Esophagus (tissue), 2 donors: ENCODE results near the gene CCNG1. TPM values are rescaled to one million over a fixed set of nuclear protein-coding genes. Genes with fewer than 3 reads are reported as not detected.
"Not testable (repeated sequence)": the region's sequence is repeated elsewhere in the genome, so short reads cannot be mapped to it uniquely, and the experiment has no call there.

Source experiments
- H3K27ac ChIP-seq, 2 donors: one replicate each; pipeline ENCODE4 v1.5.1; 2013; ENCODE audit warnings: low read depth in 2 of 2, mild to moderate bottlenecking in 2 of 2, inconsistent platforms in 1 of 2, low read length in 1 of 2, moderate library complexity in 1 of 2
- H3K27me3 ChIP-seq, 2 donors: one replicate each; pipeline ENCODE4 v1.6.1; 2013; ENCODE audit warnings: low read length in 2 of 2, control low read depth in 1 of 2, mild to moderate bottlenecking in 1 of 2; ENCODE audit not compliant: insufficient read depth in 2 of 2, control insufficient read depth in 1 of 2
- H3K36me3 ChIP-seq, 2 donors: one replicate each; pipeline ENCODE4 v1.6.1; 2013; ENCODE audit warnings: low read length in 1 of 2; ENCODE audit not compliant: control insufficient read depth in 2 of 2, insufficient read depth in 2 of 2
- H3K4me1 ChIP-seq, 2 donors: one replicate each; pipeline ENCODE4 v1.6.1; 2013; ENCODE audit warnings: low read length in 1 of 2; ENCODE audit not compliant: control insufficient read depth in 2 of 2, insufficient read depth in 2 of 2
- H3K4me3 ChIP-seq, 2 donors: one replicate each; pipeline ENCODE4 v1.5.1; 2013; ENCODE audit warnings: low read length in 2 of 2, mild to moderate bottlenecking in 2 of 2, low read depth in 1 of 2, moderate library complexity in 1 of 2
- H3K9me3 ChIP-seq, 2 donors: one replicate each; pipeline ENCODE4 v1.6.1; 2013; ENCODE audit warnings: mild to moderate bottlenecking in 2 of 2, low read depth in 1 of 2, low read length in 1 of 2, moderate library complexity in 1 of 2; ENCODE audit not compliant: control insufficient read depth in 2 of 2, insufficient read depth in 1 of 2
- WGBS, 2 donors: extraction: QIAGEN DNeasy Blood & Tissue Kit; methylation state at CpG; one replicate each; pipeline ENCODE4 v1.1.7; 2013; 5-methylcytosine and 5-hydroxymethylcytosine counted together
- polyA plus RNA-seq, 2 donors: library from polyadenylated mRNA; stranded (reverse); fragments of 200-250 nt; gene quantifications; one replicate each; pipeline ENCODE4 v1.2.3, GENCODE V29; 2013
- donor health status: healthy with polysubstance abuse.
- donor health status: Bipolar disorder and iron deficiency.

Gene CCNG1
- polyA plus RNA-seq, 2 donors = 38.1 to 48.3 TPM

- 5 to 10% methylated on average over 9 of the region's 9 CpGs for WGBS, 2 donors
- Histone ChIP-seq H3K27ac (peak overlapping the region in 1 of 2 donors; percentile 68), H3K36me3 (no peaks in the 10 kb centered on the region), H3K4me3 (no peak overlapping the region), H3K27me3 (no peaks in the 10 kb centered on the region), H3K9me3 (no peaks in the 10 kb centered on the region), H3K4me1 (no peaks in the 10 kb centered on the region)
These were observed 29.0 kb upstream of the CCNG1 start for GRCh38 chr5:163408311-163408923.

GRCh38 chr5:163409384-163409783, 28.0 kb upstream of the CCNG1 start:
- peak overlapping the region in 1 of 2 donors; percentile 24 for H3K27ac ChIP-seq
- H3K4me1 ChIP-seq = no peaks in the 10 kb centered on the region
- 54 to 65% methylated on average over 6 of the region's 6 CpGs for WGBS, 2 donors
- no peaks in the 10 kb centered on the region for H3K9me3 ChIP-seq
- H3K27me3 ChIP-seq = no peaks in the 10 kb centered on the region
- no peak overlapping the region for H3K4me3 ChIP-seq
- H3K36me3 ChIP-seq = no peaks in the 10 kb centered on the region

- WGBS, 2 donors = 64 to 72% methylated on average over 2 of the region's 2 CpGs
- Histone ChIP-seq H3K4me1 (no peaks in the 10 kb centered on the region), H3K27ac (peak overlapping the region in 1 of 2 donors; percentile 31), H3K36me3 (no peaks in the 10 kb centered on the region), H3K9me3 (no peaks in the 10 kb centered on the region), H3K4me3 (no peak overlapping the region), H3K27me3 (no peaks in the 10 kb centered on the region)
These were observed 26.9 kb upstream of the CCNG1 start for GRCh38 chr5:163410505-163410904.

- H3K36me3 ChIP-seq, H3K9me3 ChIP-seq, H3K4me1 ChIP-seq, H3K27me3 ChIP-seq, H3K4me3 ChIP-seq, H3K27ac ChIP-seq: not testable (repeated sequence)
- WGBS, 2 donors = 32 to 45% methylated on average over 15 of the region's 15 CpGs
These were observed 21.7 kb upstream of the CCNG1 start for GRCh38 chr5:163415673-163416072.

GRCh38 chr5:163424836-163425235, 12.6 kb upstream of the CCNG1 start:
- H3K36me3 ChIP-seq = no peaks in the 10 kb centered on the region
- no peaks in the 10 kb centered on the region for H3K9me3 ChIP-seq
- no peak overlapping the region for H3K4me3 ChIP-seq
- H3K27me3 ChIP-seq = no peaks in the 10 kb centered on the region
- H3K4me1 ChIP-seq = no peaks in the 10 kb centered on the region
- 92 to 100% methylated on average over 1 of the region's 1 CpG for WGBS, 2 donors
- no peak overlapping the region for H3K27ac ChIP-seq

GRCh38 chr5:163426128-163426527, 11.3 kb upstream of the CCNG1 start:
- H3K27ac ChIP-seq, H3K36me3 ChIP-seq, H3K4me1 ChIP-seq, H3K27me3 ChIP-seq, H3K4me3 ChIP-seq, H3K9me3 ChIP-seq: not testable (repeated sequence)
- WGBS, 2 donors = 63 to 64% methylated on average over 4 of the region's 4 CpGs

- Histone ChIP-seq H3K9me3 (no peaks in the 10 kb centered on the region), H3K36me3 (no peaks in the 10 kb centered on the region), H3K27me3 (no peaks in the 10 kb centered on the region), H3K4me1 (no peaks in the 10 kb centered on the region), H3K27ac (no peak overlapping the region), H3K4me3 (no peak overlapping the region)
- 74 to 89% methylated on average over 1 of the region's 1 CpG for WGBS, 2 donors
These were observed 4.9 kb upstream of the CCNG1 start for GRCh38 chr5:163432544-163432943.

GRCh38 chr5:163433271-163433670, 4.1 kb upstream of the CCNG1 start:
- Histone ChIP-seq H3K27me3 (no peaks in the 10 kb centered on the region), H3K27ac (no peak overlapping the region), H3K4me3 (no peak overlapping the region), H3K4me1 (no peaks in the 10 kb centered on the region), H3K36me3 (no peaks in the 10 kb centered on the region), H3K9me3 (no peaks in the 10 kb centered on the region)
- 46 to 66% methylated on average over 5 of the region's 5 CpGs for WGBS, 2 donors

- WGBS, 2 donors = 22 to 23% methylated on average over 3 of the region's 3 CpGs
- H3K36me3 ChIP-seq = no peaks in the 10 kb centered on the region
- H3K27me3 ChIP-seq = no peaks in the 10 kb centered on the region
- no peak overlapping the region for H3K4me3 ChIP-seq
- H3K27ac ChIP-seq = no peak overlapping the region
- no peaks in the 10 kb centered on the region for H3K9me3 ChIP-seq
- H3K4me1 ChIP-seq = no peaks in the 10 kb centered on the region
These were observed 3.0 kb upstream of the CCNG1 start for GRCh38 chr5:163434401-163434866.

- H3K4me1 ChIP-seq = no peaks in the 10 kb centered on the region
- no peaks in the 10 kb centered on the region for H3K9me3 ChIP-seq
- 69 to 88% methylated on average over 4 of the region's 4 CpGs for WGBS, 2 donors
- no peaks in the 10 kb centered on the region for H3K36me3 ChIP-seq
- no peak overlapping the region for H3K27ac ChIP-seq
- H3K27me3 ChIP-seq = no peaks in the 10 kb centered on the region
- peak overlapping the region in 1 of 2 donors; percentile 100 for H3K4me3 ChIP-seq
These were observed 880 bp upstream of the CCNG1 start for GRCh38 chr5:163436515-163436914.
